H1 (cell line): ENCODE results near the gene EPDR1. TPM values are rescaled to one million over a fixed set of nuclear protein-coding genes. Genes with fewer than 3 reads are reported as not detected.

Experiments
- CTCF ChIA-PET: fragments of 300-600 bp; sonication (Branson Sonifier 250); formaldehyde crosslinking; loops from one replicate; lab custom pipeline; 2021; ENCODE audit not compliant: partially characterized antibody; lab: Charles Lee
- POLR2A ChIA-PET: fragments of 300-600 bp; sonication (Branson Sonifier 250); formaldehyde crosslinking; loops from one replicate; lab custom pipeline; 2021; ENCODE audit warnings: inconsistent platforms; ENCODE audit not compliant: partially characterized antibody; lab: Charles Lee
- DNase-seq, 2 experiments: peaks; one replicate each; pipeline versions ENCODE4 v3.0.0 to v3.0.0-alpha.2; 2010 to 2022; ENCODE audit warnings: low spot score in 2 of 2, low read depth in 1 of 2, mixed read lengths in 1 of 2
- FAIRE-seq: peaks from 2 replicates; lab custom pipeline; 2011; peaks lifted over from hg19 to GRCh38; lab: Jason Lieb, UNC
- H2AFZ ChIP-seq: 2 replicates; pipeline ENCODE4 v1.8.1; 2012; ENCODE audit warnings: low read length, inconsistent platforms
- H2AK5ac ChIP-seq: 2 replicates; pipeline ENCODE4 v1.6.1; 2013; ENCODE audit warnings: low read depth, low read length
- H2BK120ac ChIP-seq: replicated peaks from 2 replicates; pipeline ENCODE3; 2013; ENCODE audit warnings: low read depth, low read length, inconsistent platforms
- H2BK12ac ChIP-seq: 2 replicates; pipeline ENCODE4 v1.6.1; 2013; ENCODE audit warnings: low read depth, low read length
- H2BK15ac ChIP-seq: 2 replicates; pipeline ENCODE4 v1.6.1; 2013; ENCODE audit warnings: low read length
- H2BK20ac ChIP-seq: 2 replicates; pipeline ENCODE4 v1.6.1; 2013; ENCODE audit warnings: low read length
- H2BK5ac ChIP-seq: 2 replicates; pipeline ENCODE4 v1.6.1; 2013; ENCODE audit warnings: low read depth, low read length
- H3K14ac ChIP-seq: 2 replicates; pipeline ENCODE4 v1.6.1; 2013; ENCODE audit warnings: inconsistent platforms; ENCODE audit not compliant: insufficient read length
- H3K18ac ChIP-seq: 2 replicates; pipeline ENCODE4 v1.6.1; 2013; ENCODE audit warnings: low read length; ENCODE audit errors: extremely low read depth
- H3K23ac ChIP-seq: 2 replicates; pipeline ENCODE4 v1.6.1; 2013; ENCODE audit warnings: inconsistent platforms; ENCODE audit not compliant: insufficient read length
- H3K23me2 ChIP-seq: 2 replicates; pipeline ENCODE4 v1.6.1; 2013; ENCODE audit warnings: low read depth, low read length
- H3K27ac ChIP-seq: 2 replicates; pipeline ENCODE4 v1.6.1; 2011; ENCODE audit warnings: low read depth, low read length, inconsistent platforms
- H3K27me3 ChIP-seq, 4 experiments: replicated peaks in 1 of 4; 1 replicate in 1 of 4; 2 replicates in 3 of 4; pipeline versions ENCODE4 v1.6.1 to v1.8.1; 2011 to 2013; ENCODE audit warnings: low read length in 3 of 4, mild to moderate bottlenecking in 3 of 4, inconsistent platforms in 2 of 4, mixed read lengths in 2 of 4, moderate library complexity in 1 of 4; ENCODE audit not compliant: control insufficient read depth in 3 of 4, insufficient read depth in 3 of 4; ENCODE audit errors: extremely low read depth in 1 of 4
- H3K36me3 ChIP-seq, 4 experiments: 2 replicates each; pipeline versions ENCODE4 v1.6.1 to v1.8.1; 2011 to 2013; ENCODE audit warnings: mild to moderate bottlenecking in 4 of 4, low read length in 3 of 4, moderate library complexity in 2 of 4, control low read depth in 1 of 4, inconsistent platforms in 1 of 4; ENCODE audit not compliant: insufficient read depth in 4 of 4, control insufficient read depth in 2 of 4
- H3K4ac ChIP-seq: replicated peaks from 2 replicates; pipeline ENCODE3; 2013; ENCODE audit warnings: low read length, low read depth, mixed read lengths, inconsistent platforms; ENCODE audit not compliant: insufficient read length
- H3K4me1 ChIP-seq, 4 experiments: replicated peaks in 1 of 4; 1 replicate in 1 of 4; 2 replicates in 3 of 4; pipeline versions ENCODE4 v1.6.1 to v1.8.1; 2011 to 2013; ENCODE audit warnings: low read length in 3 of 4, inconsistent platforms in 2 of 4, mixed read lengths in 1 of 4; ENCODE audit not compliant: insufficient read depth in 4 of 4, control insufficient read depth in 3 of 4
- H3K4me2 ChIP-seq, 2 experiments: 2 replicates each; pipeline versions ENCODE4 v1.6.1 to v1.8.1; 2011 to 2013; ENCODE audit warnings: low read depth in 2 of 2, low read length in 2 of 2, control low read depth in 1 of 2, inconsistent platforms in 1 of 2, mild to moderate bottlenecking in 1 of 2; ENCODE audit not compliant: insufficient read depth in 1 of 2
- H3K4me3 ChIP-seq, 4 experiments: fragments of 200-600, 300-600 bp in 1 of 4; sonication (generic), shearing (Covaris generic), sonication (Bioruptor Twin) in 1 of 4; 2 replicates each; pipeline versions ENCODE4 v1.5.1 to v1.8.1; 2011 to 2016; ENCODE audit warnings: low read length in 4 of 4, low read depth in 3 of 4, control low read depth in 2 of 4, inconsistent platforms in 2 of 4, mild to moderate bottlenecking in 2 of 4, mixed read lengths in 1 of 4, moderate library complexity in 1 of 4; ENCODE audit not compliant: insufficient read depth in 2 of 4; ENCODE audit errors: extremely low read depth in 1 of 4
- H3K56ac ChIP-seq: replicated peaks from 2 replicates; pipeline ENCODE3; 2013; ENCODE audit warnings: low read depth, mild to moderate bottlenecking, mixed read lengths, low read length, inconsistent platforms; ENCODE audit not compliant: insufficient read length
- H3K79me1 ChIP-seq: 2 replicates; pipeline ENCODE4 v1.6.1; 2013; ENCODE audit warnings: low read depth, low read length, control low read depth
- H3K79me2 ChIP-seq, 2 experiments: 2 replicates each; pipeline versions ENCODE4 v1.6.1 to v1.8.1; 2012 to 2013; ENCODE audit warnings: low read length in 2 of 2, mild to moderate bottlenecking in 2 of 2, inconsistent platforms in 1 of 2; ENCODE audit not compliant: insufficient read depth in 2 of 2, control insufficient read depth in 1 of 2
- H3K9ac ChIP-seq, 4 experiments: replicated peaks in 1 of 4; 1 replicate in 1 of 4; 2 replicates in 3 of 4; pipeline versions ENCODE4 v1.6.1 to v1.8.1; 2011 to 2013; ENCODE audit warnings: low read depth in 3 of 4, low read length in 3 of 4, control low read depth in 2 of 4, mild to moderate bottlenecking in 2 of 4, moderate library complexity in 2 of 4, inconsistent platforms in 1 of 4; ENCODE audit errors: extremely low read depth in 1 of 4
- H3K9me3 ChIP-seq, 2 experiments: 2 replicates each; pipeline versions ENCODE4 v1.6.1 to v1.8.1; 2012 to 2013; ENCODE audit warnings: mild to moderate bottlenecking in 2 of 2, moderate library complexity in 2 of 2, control low read depth in 1 of 2, inconsistent platforms in 1 of 2, low read depth in 1 of 2, low read length in 1 of 2, mixed read lengths in 1 of 2; ENCODE audit not compliant: insufficient read depth in 2 of 2
- H4K20me1 ChIP-seq, 2 experiments: replicated peaks in 1 of 2; 2 replicates each; pipeline versions ENCODE3 to v1.8.1; 2011 to 2013; ENCODE audit warnings: inconsistent platforms in 2 of 2, low read length in 2 of 2, mild to moderate bottlenecking in 1 of 2; ENCODE audit not compliant: insufficient read depth in 2 of 2, control insufficient read depth in 1 of 2
- H4K5ac ChIP-seq: 2 replicates; pipeline ENCODE4 v1.6.1; 2013; ENCODE audit warnings: low read length, low read depth, mixed read lengths, inconsistent platforms; ENCODE audit not compliant: insufficient read length
- H4K8ac ChIP-seq: 2 replicates; pipeline ENCODE4 v1.8.0; 2013; ENCODE audit warnings: mild to moderate bottlenecking, moderate library complexity, low read length, inconsistent platforms; ENCODE audit not compliant: insufficient read depth; ENCODE audit errors: extremely low read depth
- H4K91ac ChIP-seq: replicated peaks from 2 replicates; pipeline ENCODE3; 2013; ENCODE audit warnings: low read length, mixed read lengths, inconsistent platforms; ENCODE audit not compliant: insufficient read length
- BACH1 ChIP-seq: IDR thresholded peaks from 2 replicates; pipeline ENCODE4 v1.6.1; 2012; ENCODE audit warnings: low read length, improper control_type of control experiment
- BRCA1 ChIP-seq: IDR thresholded peaks from 2 replicates; pipeline ENCODE4 v1.6.1; 2012; ENCODE audit warnings: low read depth, low read length, improper control_type of control experiment
- CEBPB ChIP-seq: IDR thresholded peaks from 2 replicates; pipeline ENCODE4 v1.6.1; 2012; ENCODE audit warnings: low read depth, low read length
- CHD1 ChIP-seq: IDR thresholded peaks from 2 replicates; pipeline ENCODE4 v1.6.1; 2012; ENCODE audit warnings: low read depth, low read length, improper control_type of control experiment
- JUN ChIP-seq: IDR thresholded peaks from 2 replicates; pipeline ENCODE4 v1.6.1; 2011; ENCODE audit warnings: low read depth, mild to moderate bottlenecking, improper control_type of control experiment, low read length
- MAFK ChIP-seq: IDR thresholded peaks from 2 replicates; pipeline ENCODE4 v1.6.1; 2012; ENCODE audit warnings: low read depth, mild to moderate bottlenecking, improper control_type of control experiment, low read length
- RFX5 ChIP-seq: IDR thresholded peaks from 2 replicates; pipeline ENCODE4 v1.6.1; 2011; ENCODE audit warnings: low read depth, low read length, improper control_type of control experiment, borderline replicate concordance
- SIX5 ChIP-seq: IDR thresholded peaks from 2 replicates; pipeline ENCODE4 v1.6.1; 2011; ENCODE audit warnings: mild to moderate bottlenecking, low read depth, low read length
- SP2 ChIP-seq: IDR thresholded peaks from 2 replicates; pipeline ENCODE4 v1.6.1; 2012; ENCODE audit warnings: mild to moderate bottlenecking, low read length, inconsistent platforms
- TAF7 ChIP-seq: optimal IDR thresholded peaks from 2 replicates; pipeline ENCODE3; 2011; ENCODE audit warnings: low read depth, mild to moderate bottlenecking, inconsistent platforms, low read length, moderate library complexity, borderline replicate concordance
- WGBS, 2 experiments: shearing (Covaris generic) in 1 of 2; methylation state at CpG; one replicate each; pipeline versions ENCODE4 v1.1.6 to v1.1.7; 2013 to 2015; ENCODE audit warnings: low lambda C conversion rate in 2 of 2, mixed read lengths in 2 of 2, inconsistent platforms in 1 of 2, low coverage in 1 of 2, missing lambda C conversion rate in 1 of 2; ENCODE audit not compliant: insufficient replicate concordance in 2 of 2, insufficient coverage in 1 of 2, insufficient read length in 1 of 2; ENCODE audit errors: extremely low coverage in 1 of 2, missing lambda C conversion rate in 1 of 2; 5-methylcytosine and 5-hydroxymethylcytosine counted together
- polyA plus RNA-seq, 7 experiments: library from polyadenylated mRNA; depleted of rRNA in 3 of 7; stranded (reverse) in 5 of 7; unstranded in 2 of 7; fragments of >200 nt in 5 of 7; fragments of 200-250 nt in 2 of 7; gene quantifications; 1 replicate in 5 of 7; 2 replicates in 1 of 7; 4 replicates in 1 of 7; pipeline versions ENCODE4 v1.2.1 to v1.2.3, GENCODE V29; 2011 to 2013; ENCODE audit warnings: missing spikeins in 2 of 7, mixed read lengths in 2 of 7
- total RNA-seq: library from RNA; stranded (reverse); fragmentation: NEBNext Ultra II Directional; extraction: Animal tissue kit (Norgen Biotek cat#: 25700); gene quantifications from 2 replicates; pipeline ENCODE4 v1.2.1, GENCODE V29; 2021
- TF ChIP-seq, protein P1 (sequence below): IDR thresholded peaks from 2 replicates; pipeline ENCODE4 v1.6.1; 2011; ENCODE audit warnings: low read length, improper control_type of control experiment
- TF ChIP-seq, protein P2 (sequence below): IDR thresholded peaks from 2 replicates; pipeline ENCODE4 v1.6.1; 2012; ENCODE audit warnings: low read length, inconsistent platforms

The EPDR1 gene
- total and polyA plus RNA-seq, 2 of the 8 experiments (the other 6 are each of a cell fraction or from before 2014, with no cell fraction given): 6.4 to 8.2 TPM

DNA sequence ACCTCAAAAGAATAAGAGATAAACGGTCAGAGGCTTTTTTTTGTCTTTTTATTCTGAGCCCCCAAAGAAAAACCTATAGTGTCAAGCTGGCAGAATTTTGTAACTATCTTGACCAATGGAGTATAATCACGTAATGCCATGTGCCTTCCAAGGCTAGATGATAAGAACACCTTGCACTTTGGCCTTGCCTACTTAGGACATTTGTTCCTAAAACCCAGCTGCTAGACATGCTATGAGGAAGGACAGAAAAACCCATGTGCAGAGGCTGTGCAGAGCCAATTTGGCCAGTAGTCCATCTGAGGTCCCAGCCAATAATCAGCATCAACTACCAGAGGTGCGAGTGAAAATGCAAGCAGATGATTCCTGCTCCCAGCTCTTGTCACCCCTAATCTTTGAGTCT, 69.9 kb downstream of the EPDR1 start:
- Histone ChIP-seq H4K20me1 (no peaks in the 10 kb centered on the region), H3K9ac (no peak overlapping the region), H2BK20ac (no peak overlapping the region), H3K4me2 (no peak overlapping the region), H2AK5ac (no peak overlapping the region), H3K4me1 (no peaks in the 10 kb centered on the region), H2BK15ac (no peak overlapping the region), H2AFZ (no peak overlapping the region), H3K56ac (no peak overlapping the region), H3K4ac (no peak overlapping the region), H4K8ac (no peak overlapping the region), H3K27me3 (no peaks in the 10 kb centered on the region), H4K91ac (no peak overlapping the region), H3K4me3 (no peak overlapping the region), H2BK12ac (no peak overlapping the region; the same call in 1 of the 2 replicates), H3K79me1 (no peaks in the 10 kb centered on the region), H3K9me3 (0 out of 4 replicates have a peak, but pooled peaks cover 0 to 3% of the 10 kb centered on the region in 2 experiments), H3K23ac (no peak overlapping the region), H3K14ac (no peak overlapping the region), H3K79me2 (no peaks in the 10 kb centered on the region), H3K18ac (no peak overlapping the region), H3K23me2 (no peaks in the 10 kb centered on the region), H2BK120ac (no peak overlapping the region), H4K5ac (no peak overlapping the region), H2BK5ac (no peak overlapping the region), H3K36me3 (no peaks in the 10 kb centered on the region), H3K27ac (no peak overlapping the region)
- FAIRE-seq (no peak), DNase-seq (no peak)
- 84% methylated on average over 3 of the region's 3 CpGs; no CpG with 5 or more reads in 1 of the 2 experiments for WGBS, 2 experiments
- POLR2A ChIA-PET: interaction anchor here (0.7 kb wide), 1 partner anchor 662 kb away, joined by 4 read pairs; no protein-coding TSS in a partner anchor
- CTCF ChIA-PET: interaction anchor here (1.1 kb wide), 1 partner anchor 72 kb away, joined by 3 read pairs; no protein-coding TSS in a partner anchor
- TF ChIP-seq BACH1 (no peak), RFX5 (no peak), TAF7 (no peak), MAFK (no peak), SP2 (no peak), CEBPB (no peak), CHD1 (no peak), BRCA1 (no peak), JUN (no peak), SIX5 (no peak)
- TF ChIP-seq, protein P1, sequence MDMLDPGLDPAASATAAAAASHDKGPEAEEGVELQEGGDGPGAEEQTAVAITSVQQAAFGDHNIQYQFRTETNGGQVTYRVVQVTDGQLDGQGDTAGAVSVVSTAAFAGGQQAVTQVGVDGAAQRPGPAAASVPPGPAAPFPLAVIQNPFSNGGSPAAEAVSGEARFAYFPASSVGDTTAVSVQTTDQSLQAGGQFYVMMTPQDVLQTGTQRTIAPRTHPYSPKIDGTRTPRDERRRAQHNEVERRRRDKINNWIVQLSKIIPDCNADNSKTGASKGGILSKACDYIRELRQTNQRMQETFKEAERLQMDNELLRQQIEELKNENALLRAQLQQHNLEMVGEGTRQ: no peak
- TF ChIP-seq, protein P2, sequence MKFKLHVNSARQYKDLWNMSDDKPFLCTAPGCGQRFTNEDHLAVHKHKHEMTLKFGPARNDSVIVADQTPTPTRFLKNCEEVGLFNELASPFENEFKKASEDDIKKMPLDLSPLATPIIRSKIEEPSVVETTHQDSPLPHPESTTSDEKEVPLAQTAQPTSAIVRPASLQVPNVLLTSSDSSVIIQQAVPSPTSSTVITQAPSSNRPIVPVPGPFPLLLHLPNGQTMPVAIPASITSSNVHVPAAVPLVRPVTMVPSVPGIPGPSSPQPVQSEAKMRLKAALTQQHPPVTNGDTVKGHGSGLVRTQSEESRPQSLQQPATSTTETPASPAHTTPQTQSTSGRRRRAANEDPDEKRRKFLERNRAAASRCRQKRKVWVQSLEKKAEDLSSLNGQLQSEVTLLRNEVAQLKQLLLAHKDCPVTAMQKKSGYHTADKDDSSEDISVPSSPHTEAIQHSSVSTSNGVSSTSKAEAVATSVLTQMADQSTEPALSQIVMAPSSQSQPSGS: no peak
